Mesendoderm (in vitro differentiated cells): ENCODE measurements around the gene THSD8. TPM values are rescaled to one million over a fixed set of nuclear protein-coding genes. Genes with fewer than 3 reads are reported as not detected.
A peak's percentile ranks its signal among the peaks of the same experiment; 100 is the strongest.

ENCODE experiments used
- DNase-seq: peaks from one replicate; pipeline ENCODE4 v3.0.0; 2013
- H2AK5ac ChIP-seq: 2 replicates; pipeline ENCODE4 v1.6.1; 2013; ENCODE audit warnings: low read length, inconsistent platforms
- H2BK120ac ChIP-seq: 2 replicates; pipeline ENCODE4 v1.6.1; 2013; ENCODE audit warnings: low read depth, mild to moderate bottlenecking, low read length, moderate library complexity, mixed read lengths
- H2BK15ac ChIP-seq: replicated peaks from 2 replicates; pipeline ENCODE4 v1.6.1; 2013; ENCODE audit warnings: low read depth, mild to moderate bottlenecking, moderate library complexity
- H2BK5ac ChIP-seq: 2 replicates; pipeline ENCODE4 v1.6.1; 2013; ENCODE audit warnings: low read length, inconsistent platforms
- H3K18ac ChIP-seq: 2 replicates; pipeline ENCODE4 v1.6.1; 2013; ENCODE audit warnings: mild to moderate bottlenecking, low read length, mixed read lengths
- H3K23ac ChIP-seq: one replicate; pipeline ENCODE4 v1.6.1; 2013; ENCODE audit warnings: low read length
- H3K27ac ChIP-seq: 2 replicates; pipeline ENCODE4 v1.5.1; 2013; ENCODE audit warnings: low read depth, mild to moderate bottlenecking, inconsistent platforms, low read length, moderate library complexity
- H3K27me3 ChIP-seq: 2 replicates; pipeline ENCODE4 v1.6.1; 2013; ENCODE audit warnings: low read length, control low read depth, mild to moderate bottlenecking, inconsistent platforms; ENCODE audit not compliant: insufficient read depth, poor library complexity
- H3K36me3 ChIP-seq: 2 replicates; pipeline ENCODE4 v1.6.1; 2013; ENCODE audit warnings: low read length, inconsistent platforms; ENCODE audit not compliant: control insufficient read depth, insufficient read depth
- H3K4ac ChIP-seq: one replicate; pipeline ENCODE4 v1.6.1; 2013; ENCODE audit warnings: low read depth, mild to moderate bottlenecking, low read length, moderate library complexity
- H3K4me1 ChIP-seq: 2 replicates; pipeline ENCODE4 v1.6.1; 2013; ENCODE audit warnings: low read depth, low read length, inconsistent platforms; ENCODE audit not compliant: control insufficient read depth
- H3K4me2 ChIP-seq: 2 replicates; pipeline ENCODE4 v1.6.1; 2013; ENCODE audit warnings: low read length
- H3K4me3 ChIP-seq: 2 replicates; pipeline ENCODE4 v1.5.1; 2013; ENCODE audit warnings: mild to moderate bottlenecking, low read length
- H3K56ac ChIP-seq: one replicate; pipeline ENCODE4 v1.6.1; 2013; ENCODE audit warnings: low read length
- H3K79me1 ChIP-seq: 2 replicates; pipeline ENCODE4 v1.6.1; 2013; ENCODE audit warnings: low read length, inconsistent platforms
- H3K79me2 ChIP-seq: 2 replicates; pipeline ENCODE4 v1.6.1; 2013; ENCODE audit warnings: mild to moderate bottlenecking, low read length; ENCODE audit not compliant: control insufficient read depth, insufficient read depth
- H3K9ac ChIP-seq: 2 replicates; pipeline ENCODE4 v1.6.1; 2013; ENCODE audit warnings: low read length, inconsistent platforms
- H4K5ac ChIP-seq: one replicate; pipeline ENCODE4 v1.6.1; 2013; ENCODE audit warnings: low read length
- H4K8ac ChIP-seq: one replicate; pipeline ENCODE4 v1.6.1; 2013; ENCODE audit warnings: low read depth, mild to moderate bottlenecking, control low read depth, low read length, moderate library complexity
- WGBS: extraction: QIAGEN DNeasy Blood & Tissue Kit; methylation state at CpG from one replicate; pipeline ENCODE4 v1.1.7; 2013; ENCODE audit warnings: low lambda C conversion rate, missing lambda C conversion rate; ENCODE audit not compliant: insufficient coverage; ENCODE audit errors: extremely low coverage; 5-methylcytosine and 5-hydroxymethylcytosine counted together
- polyA plus RNA-seq, 2 experiments: library from polyadenylated mRNA; stranded (reverse); fragments of 200-250 nt; gene quantifications; one replicate each; pipeline ENCODE4 v1.2.3, GENCODE V29; 2013

Gene THSD8
- polyA plus RNA-seq (2013, experiment 1 of 2) = 25.8 TPM
- polyA plus RNA-seq (2013, experiment 2 of 2) = 28.2 TPM

DNA sequence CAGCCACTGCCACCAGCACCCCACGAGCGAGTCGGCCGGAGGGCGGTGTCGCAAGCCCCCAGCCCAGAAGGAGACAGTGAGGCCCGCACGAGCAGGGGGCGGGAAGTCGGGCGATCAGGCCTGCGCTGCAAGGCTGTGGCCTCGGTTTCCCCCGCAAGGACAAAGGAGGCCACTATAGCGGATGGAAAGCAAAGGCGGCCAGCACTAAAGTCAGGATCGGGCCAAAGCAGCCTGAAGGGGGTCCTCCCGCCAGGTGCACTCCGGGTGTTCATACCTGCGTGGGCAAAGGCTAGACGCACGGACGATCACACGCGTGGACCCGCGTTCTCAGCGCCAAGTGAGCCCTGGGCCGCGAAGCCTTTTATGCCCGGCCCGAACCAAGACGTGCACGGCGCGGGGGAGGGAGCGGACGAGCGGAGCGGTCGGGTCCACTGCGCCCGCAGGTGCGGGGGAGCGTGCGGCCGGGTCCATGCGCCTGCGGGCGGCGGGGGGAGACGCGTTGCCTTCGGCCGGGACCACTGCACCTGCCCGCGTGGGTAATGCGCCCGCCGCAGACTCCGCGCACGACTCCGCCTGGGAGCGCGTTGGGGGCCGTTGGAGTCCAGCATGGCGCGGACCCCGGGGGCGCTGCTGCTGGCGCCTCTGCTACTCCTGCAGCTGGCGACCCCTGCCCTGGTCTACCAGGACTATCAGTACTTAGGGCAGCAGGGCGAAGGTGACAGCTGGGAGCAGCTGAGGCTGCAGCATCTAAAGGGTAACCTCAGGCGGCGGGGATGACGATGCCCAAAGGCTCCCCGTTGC, at the start of gene THSD8, which contains the start of gene PRDX2:
THSD8 (plus strand) TSS at position 604 of the 801 bp plus-strand sequence; CDS start at position 607, 3 bp downstream.
PRDX2 (minus strand) TSS at position 335 of the 801 bp plus-strand sequence. CDS start 539 bp downstream, outside the sequence.
- H3K36me3 ChIP-seq = peaks cover 2% of the 10 kb centered on the region
- H3K27ac ChIP-seq = no peak within 1 kb of the TSS
- H2AK5ac ChIP-seq = no peak within 1 kb of the TSS
- no peak within 1 kb of the TSS for H3K23ac ChIP-seq
- H2BK15ac ChIP-seq = no peak within 1 kb of the TSS
- no CpG with 5 or more reads among the region's 78 CpGs for WGBS
- peaks cover 2% of the 10 kb centered on the region for H3K4me1 ChIP-seq
- peak within 1 kb of the TSS; percentile 99 for H3K9ac ChIP-seq
- peak; percentile 79 for DNase-seq
- H2BK120ac ChIP-seq = no peak within 1 kb of the TSS
- no peak within 1 kb of the TSS for H4K8ac ChIP-seq
- peak within 1 kb of the TSS; percentile 99 for H3K56ac ChIP-seq
- H3K4me2 ChIP-seq = peak within 1 kb of the TSS; percentile 91
- H3K79me2 ChIP-seq = peaks cover 3% of the 10 kb centered on the region
- peaks cover 5% of the 10 kb centered on the region for H3K79me1 ChIP-seq
- H3K4me3 ChIP-seq = peak within 1 kb of the TSS; percentile 97
- H4K5ac ChIP-seq = no peak within 1 kb of the TSS
- peak within 1 kb of the TSS; percentile 27 for H2BK5ac ChIP-seq
- H3K27me3 ChIP-seq = no peaks in the 10 kb centered on the region
- H3K18ac ChIP-seq = peak within 1 kb of the TSS; percentile 11
- peak within 1 kb of the TSS; percentile 11 for H3K4ac ChIP-seq

DNA sequence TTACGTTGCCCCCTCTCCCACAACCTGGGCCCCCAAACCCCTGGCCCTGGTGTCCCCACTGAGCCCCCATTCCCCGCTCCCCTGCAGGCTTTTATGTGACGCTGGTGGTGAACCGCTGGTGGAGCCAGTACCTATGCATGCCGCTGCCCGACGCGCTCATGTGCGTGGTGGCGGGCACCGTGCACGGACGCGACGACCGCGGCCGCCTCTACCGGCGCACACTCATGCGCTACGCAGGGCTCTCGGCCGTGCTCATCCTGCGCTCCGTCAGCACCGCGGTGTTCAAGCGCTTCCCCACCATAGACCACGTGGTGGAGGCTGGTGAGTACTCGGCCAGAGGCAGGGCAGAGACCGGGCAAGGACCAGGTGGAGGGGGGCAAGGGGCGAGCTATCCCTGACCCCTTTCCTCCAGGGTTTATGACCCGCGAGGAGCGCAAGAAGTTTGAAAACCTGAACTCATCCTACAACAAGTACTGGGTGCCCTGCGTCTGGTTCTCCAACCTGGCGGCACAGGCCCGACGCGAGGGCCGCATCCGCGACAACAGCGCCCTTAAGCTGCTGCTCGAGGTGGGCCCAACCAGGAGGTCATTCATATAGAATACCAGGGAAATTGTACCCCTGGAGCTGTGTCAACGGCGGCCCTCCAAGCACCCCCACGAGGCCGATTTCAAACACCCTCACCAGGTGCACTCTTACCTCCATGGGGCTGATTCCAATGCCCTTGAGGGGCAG, 47.2 kb upstream of the THSD8 start:
- Histone ChIP-seq H4K8ac (no peak overlapping the region), H2AK5ac (no peak overlapping the region), H3K27ac (no peak overlapping the region), H3K36me3 (no peaks in the 10 kb centered on the region), H3K18ac (no peak overlapping the region), H3K4ac (no peak overlapping the region), H2BK120ac (no peak overlapping the region), H3K79me2 (no peaks in the 10 kb centered on the region), H2BK5ac (no peak overlapping the region), H3K27me3 (no peaks in the 10 kb centered on the region), H3K23ac (no peak overlapping the region), H3K4me3 (no peak overlapping the region), H2BK15ac (no peak overlapping the region), H3K79me1 (no peaks in the 10 kb centered on the region), H3K56ac (no peak overlapping the region), H3K9ac (no peak overlapping the region), H3K4me1 (no peaks in the 10 kb centered on the region), H4K5ac (no peak overlapping the region), H3K4me2 (no peak overlapping the region)
- no peak for DNase-seq
- no CpG with 5 or more reads among the region's 50 CpGs for WGBS

DNA sequence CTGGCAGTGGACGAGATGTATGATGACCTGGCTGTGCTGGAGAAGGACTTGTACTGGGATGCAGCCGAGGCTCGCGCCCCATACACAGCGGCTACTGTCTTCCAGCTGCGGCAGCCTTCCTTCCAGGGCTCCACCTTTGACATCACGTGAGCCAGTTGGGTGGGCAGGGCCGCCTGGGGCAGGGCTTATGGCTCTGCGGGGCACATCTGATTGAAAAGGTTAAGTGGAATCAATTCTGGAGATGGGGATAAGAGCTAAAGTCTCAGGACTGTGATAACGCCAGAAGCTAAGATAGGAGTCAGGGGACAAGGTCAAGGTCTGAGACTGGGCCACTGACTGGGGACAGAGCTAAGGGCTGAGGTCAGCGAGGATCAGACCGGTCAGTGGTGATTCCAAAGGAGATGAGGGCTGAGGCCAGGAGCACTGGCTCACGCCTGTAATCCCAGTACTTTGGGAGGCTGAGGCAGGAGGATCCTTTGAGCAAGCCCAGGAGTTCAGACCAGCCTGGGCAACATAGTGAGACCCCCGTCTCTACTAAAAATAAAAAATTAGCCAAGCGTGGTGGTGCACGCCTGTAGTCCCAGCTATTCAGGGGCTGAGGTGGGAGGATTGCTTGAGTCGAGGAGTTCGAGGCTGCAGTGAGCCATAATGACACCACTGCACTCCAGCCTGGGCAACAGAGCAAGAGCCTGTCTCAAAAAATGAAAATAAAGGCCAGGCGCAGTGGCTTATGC, 45.6 kb upstream of the THSD8 start:
- H4K8ac ChIP-seq = no peak overlapping the region

DNA sequence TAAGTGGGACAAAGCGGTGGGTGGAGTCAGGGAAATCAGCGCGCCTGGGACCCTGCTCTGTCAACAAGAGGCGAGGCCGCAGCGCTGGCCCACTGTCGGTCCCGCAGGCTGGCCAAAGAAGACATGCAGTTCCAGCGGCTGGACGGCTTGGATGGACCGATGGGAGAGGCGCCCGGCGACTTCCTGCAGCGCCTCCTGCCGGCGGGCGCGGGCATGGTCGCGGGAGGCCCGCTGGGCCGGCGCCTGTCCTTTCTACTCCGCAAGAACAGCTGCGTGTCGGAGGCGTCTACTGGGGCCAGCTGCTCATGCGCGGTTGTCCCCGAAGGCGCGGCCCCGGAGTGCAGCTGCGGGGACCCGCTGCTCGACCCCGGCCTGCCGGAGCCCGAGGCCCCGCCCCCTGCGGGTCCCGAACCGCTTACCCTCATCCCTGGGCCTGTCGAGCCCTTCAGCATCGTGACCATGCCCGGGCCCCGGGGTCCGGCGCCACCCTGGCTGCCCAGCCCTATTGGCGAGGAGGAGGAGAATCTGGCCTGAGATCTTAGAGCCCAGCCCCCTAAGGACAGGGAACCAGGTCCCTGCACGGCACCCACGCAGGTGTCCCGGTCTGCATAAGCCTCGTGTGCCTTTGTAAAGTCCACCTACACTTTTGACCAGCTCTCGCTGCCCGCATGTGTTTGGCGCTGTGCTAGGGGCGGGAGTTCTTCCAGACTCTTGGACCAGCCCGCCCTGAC, 44.2 kb upstream of the THSD8 start:
- H2BK120ac ChIP-seq = no peak overlapping the region
- no CpG with 5 or more reads among the region's 60 CpGs for WGBS
- H3K27me3 ChIP-seq = no peaks in the 10 kb centered on the region
- H3K18ac ChIP-seq = no peak overlapping the region
- no peak overlapping the region for H2BK5ac ChIP-seq
- H3K9ac ChIP-seq = peak overlapping the region; percentile 36
- H3K4me2 ChIP-seq = peak overlapping the region; percentile 16
- H3K36me3 ChIP-seq = no peaks in the 10 kb centered on the region
- H3K4me3 ChIP-seq = no peak overlapping the region
- no peak overlapping the region for H3K4ac ChIP-seq
- no peak overlapping the region for H4K8ac ChIP-seq
- peak overlapping the region; percentile 68 for H3K56ac ChIP-seq
- no peak overlapping the region for H2AK5ac ChIP-seq
- no peak overlapping the region for H2BK15ac ChIP-seq
- no peaks in the 10 kb centered on the region for H3K4me1 ChIP-seq
- H3K27ac ChIP-seq = no peak overlapping the region
- no peaks in the 10 kb centered on the region for H3K79me2 ChIP-seq
- H4K5ac ChIP-seq = no peak overlapping the region
- DNase-seq = peak; percentile 89
- no peaks in the 10 kb centered on the region for H3K79me1 ChIP-seq
- no peak overlapping the region for H3K23ac ChIP-seq

More for the DNA sequence above, 45.6 kb upstream of the THSD8 start:
- Histone ChIP-seq H2BK5ac (no peak overlapping the region), H3K79me1 (no peaks in the 10 kb centered on the region), H3K27me3 (no peaks in the 10 kb centered on the region), H3K79me2 (no peaks in the 10 kb centered on the region), H3K56ac (no peak overlapping the region), H3K36me3 (no peaks in the 10 kb centered on the region), H4K5ac (no peak overlapping the region), H3K18ac (no peak overlapping the region), H2BK120ac (no peak overlapping the region), H3K9ac (no peak overlapping the region), H2AK5ac (no peak overlapping the region), H3K23ac (no peak overlapping the region), H3K27ac (no peak overlapping the region), H3K4me3 (no peak overlapping the region), H3K4me1 (no peaks in the 10 kb centered on the region), H2BK15ac (no peak overlapping the region), H3K4ac (no peak overlapping the region), H3K4me2 (no peak overlapping the region)
- no peak for DNase-seq
- no CpG with 5 or more reads among the region's 19 CpGs for WGBS

DNA sequence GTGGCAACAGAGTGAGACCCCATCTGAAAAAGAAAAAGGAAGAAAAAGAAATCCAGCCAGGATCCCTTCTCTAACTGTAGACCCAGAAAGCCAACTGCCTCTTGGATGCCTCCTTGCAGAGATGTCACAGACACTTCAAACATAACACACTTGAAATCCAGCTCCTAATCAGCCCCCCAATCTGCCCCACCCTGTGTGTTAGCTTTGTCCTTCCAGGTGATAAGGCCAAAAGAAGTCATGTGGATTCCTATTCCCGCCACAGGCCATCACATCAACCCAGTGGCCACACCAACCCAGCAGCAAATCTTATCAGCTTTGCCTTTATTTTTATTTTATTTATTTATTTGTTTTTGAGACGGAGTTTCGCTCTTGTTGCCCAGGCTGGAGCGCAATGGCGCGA, 42.2 kb upstream of the THSD8 start:
- Histone ChIP-seq H3K36me3 (peaks cover 8% of the 10 kb centered on the region), H3K4me2 (no peak overlapping the region), H2BK5ac (no peak overlapping the region), H3K56ac (no peak overlapping the region), H3K79me1 (no peaks in the 10 kb centered on the region), H3K27me3 (no peaks in the 10 kb centered on the region), H2BK15ac (no peak overlapping the region), H3K4me1 (no peaks in the 10 kb centered on the region), H3K27ac (no peak overlapping the region), H3K4me3 (no peak overlapping the region), H4K5ac (no peak overlapping the region), H3K4ac (no peak overlapping the region), H4K8ac (no peak overlapping the region), H2BK120ac (no peak overlapping the region), H3K79me2 (no peaks in the 10 kb centered on the region), H3K9ac (no peak overlapping the region), H2AK5ac (no peak overlapping the region), H3K23ac (no peak overlapping the region), H3K18ac (no peak overlapping the region)
- no CpG with 5 or more reads among the region's 6 CpGs for WGBS
- no peak for DNase-seq
